Right ventricle myocardium inferior (tissue), 1 donor: ENCODE measurements around the gene AANAT. TPM values are rescaled to one million over a fixed set of nuclear protein-coding genes. Genes with fewer than 3 reads are reported as not detected.
"Not testable (repeated sequence)": the region's sequence is repeated elsewhere in the genome, so short reads cannot be mapped to it uniquely, and the experiment has no call there.

Experiments
- ATAC-seq: fragments of 200-7000 bp; cut with Tn5 transposase; one replicate; pipeline ENCODE4 v1.9.1; 2020; ENCODE audit warnings: mild to moderate bottlenecking, moderate library complexity
- DNase-seq: peaks from one replicate; pipeline ENCODE4 v3.0.0; 2021; ENCODE audit errors: missing footprints
- intact Hi-C: fragments of 100-400 bp; cut with DNase I; formaldehyde crosslinking; loops from one replicate; pipeline ENCODE4 v1.11.0; 2022
- total RNA-seq: library from RNA; stranded (reverse); fragmentation: NEBNext Ultra II Directional; extraction: Animal tissue kit (Norgen Biotek cat#: 25700); gene quantifications from one replicate; pipeline ENCODE4 v1.2.1, GENCODE V29; 2021
- donor health status: DM: no; HTN: yes; CAD: no; lungs with severe emphysema.

The AANAT gene
- total RNA-seq, 1 donor from 2014 or later, result not detected

- intact Hi-C loops, result no loop called here
- peak; percentile 91 for DNase-seq
- peak; percentile 75 for ATAC-seq
Observed at GRCh38 chr17:76497979-76498875, 30.8 kb downstream of the AANAT start.

DNA sequence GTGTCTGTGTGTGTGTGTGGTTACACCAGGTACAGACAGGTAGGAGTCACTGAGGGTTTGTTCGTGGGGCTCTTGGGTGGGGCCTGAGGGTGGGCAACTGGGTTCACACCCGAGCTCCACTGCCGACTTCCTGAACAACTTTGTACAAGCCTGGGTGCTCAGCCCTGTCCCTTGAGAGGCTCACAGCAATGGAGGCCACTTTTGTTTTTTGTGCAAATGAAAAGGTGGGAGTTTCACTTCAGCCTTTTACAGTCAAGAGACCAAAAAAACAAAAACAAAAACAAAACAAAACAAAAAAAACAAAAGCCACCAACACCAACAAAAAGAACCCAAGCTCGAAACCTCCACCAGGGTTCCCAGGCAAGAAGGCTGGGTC is 31.5 kb downstream of the AANAT start:
- DNase-seq, result no peak
- intact Hi-C loops, result no loop called here
- ATAC-seq, result no peak

DNA sequence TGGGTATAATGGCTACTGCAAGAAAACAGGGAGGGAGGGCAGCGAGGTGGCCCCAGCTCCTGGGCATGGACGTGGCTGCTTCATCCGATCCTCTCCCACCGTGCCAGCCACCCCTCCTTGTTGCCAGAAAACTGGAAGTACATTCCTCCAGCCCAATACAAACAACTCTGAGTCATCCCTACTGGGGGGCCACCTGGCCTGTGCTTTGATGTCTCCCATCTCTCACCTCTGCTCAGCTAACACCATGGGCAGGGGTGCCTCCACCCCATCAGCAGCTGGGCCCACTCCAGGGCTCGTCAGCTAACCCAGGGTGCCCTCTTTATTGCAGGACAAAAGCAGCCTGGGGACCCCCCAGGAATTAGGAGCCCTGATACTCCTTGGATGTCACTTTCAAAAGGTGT is 31.9 kb downstream of the AANAT start:
- intact Hi-C loops, result no loop called here
- ATAC-seq, result no peak
- no peak for DNase-seq

- ATAC-seq, result no peak
- no peak for DNase-seq
- intact Hi-C loops, result loop anchor here (5.0 kb wide), 1 partner anchor 93 kb away; no protein-coding TSS in a partner anchor
Observed at GRCh38 chr17:76500074-76500746, 32.8 kb downstream of the AANAT start.

DNA sequence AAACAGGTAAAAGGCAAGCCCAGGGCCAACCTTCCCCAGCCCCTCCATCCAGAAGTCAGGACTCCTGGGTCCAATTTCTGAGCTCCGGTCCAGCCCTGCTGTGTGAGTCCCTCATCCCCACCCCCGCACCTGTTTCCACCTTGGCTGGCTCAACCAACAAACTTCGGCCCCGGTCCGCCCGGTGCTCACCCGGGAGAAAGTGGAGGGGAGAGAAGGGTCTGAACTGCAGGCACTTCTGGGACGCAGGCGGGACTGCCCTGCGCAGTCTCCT is 33.3 kb downstream of the AANAT start:
- DNase-seq (no peak), ATAC-seq (no peak)
- intact Hi-C loops, result loop anchor here (5.0 kb wide), 1 partner anchor 93 kb away; no protein-coding TSS in a partner anchor

- intact Hi-C loops, result loop anchor here (5.0 kb wide), 1 partner anchor 94 kb away; no protein-coding TSS in a partner anchor
- ATAC-seq (peak; percentile 88), DNase-seq (peak; percentile 97)
Observed at GRCh38 chr17:76501018-76501826, 33.8 kb downstream of the AANAT start, which contains the start of gene RHBDF2. Gene RHBDF2 (minus strand): TSS chr17:76501423. CDS start chr17:76481524, 19,899 bp downstream.

DNA sequence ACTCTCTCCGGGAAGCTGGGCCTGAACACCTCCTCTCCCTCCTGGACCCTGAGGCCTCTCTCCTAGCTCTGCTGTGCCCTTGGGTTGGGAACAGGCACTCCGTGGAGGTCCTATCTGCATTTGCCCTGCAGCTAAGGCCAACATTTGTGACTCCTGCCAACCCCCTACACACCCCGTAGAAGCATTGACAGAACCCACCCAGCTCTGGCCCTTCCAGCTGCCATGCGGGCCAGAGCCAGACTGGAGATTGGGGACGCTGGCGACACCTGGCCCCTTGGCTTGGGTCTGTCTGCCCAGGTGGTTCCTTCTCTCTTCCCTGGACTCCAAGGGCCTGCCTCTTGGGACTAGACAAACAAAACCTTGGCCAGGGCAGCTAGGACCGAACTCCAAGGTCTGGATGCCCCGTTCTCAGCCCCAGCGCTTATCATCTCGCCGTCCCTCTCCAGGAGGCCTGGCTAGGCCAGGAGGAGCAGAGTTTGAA is 34.5 kb downstream of the AANAT start:
- no peak for ATAC-seq
- intact Hi-C loops, result loop anchor here (5.0 kb wide), 1 partner anchor 95 kb away; no protein-coding TSS in a partner anchor
- no peak for DNase-seq

- ATAC-seq (no peak), DNase-seq (no peak)
- intact Hi-C loops, result loop anchor here (5.0 kb wide), 1 partner anchor 95 kb away; no protein-coding TSS in a partner anchor
Observed at GRCh38 chr17:76502341-76503211, 35.2 kb downstream of the AANAT start.

GRCh38 chr17:76504117-76504516 is 36.7 kb downstream of the AANAT start:
- no peak for DNase-seq
- ATAC-seq, result no peak
- intact Hi-C loops, result loop anchor here (5.0 kb wide), 1 partner anchor 97 kb away; no protein-coding TSS in a partner anchor

GRCh38 chr17:76506408-76507345 is 39.3 kb downstream of the AANAT start:
- intact Hi-C loops, result loop anchor here (1.0 to 5.0 kb wide), 2 partner anchors 40 to 204 kb away; no protein-coding TSS in a partner anchor
- ATAC-seq (peak; percentile 76), DNase-seq (peak; percentile 93)

DNA sequence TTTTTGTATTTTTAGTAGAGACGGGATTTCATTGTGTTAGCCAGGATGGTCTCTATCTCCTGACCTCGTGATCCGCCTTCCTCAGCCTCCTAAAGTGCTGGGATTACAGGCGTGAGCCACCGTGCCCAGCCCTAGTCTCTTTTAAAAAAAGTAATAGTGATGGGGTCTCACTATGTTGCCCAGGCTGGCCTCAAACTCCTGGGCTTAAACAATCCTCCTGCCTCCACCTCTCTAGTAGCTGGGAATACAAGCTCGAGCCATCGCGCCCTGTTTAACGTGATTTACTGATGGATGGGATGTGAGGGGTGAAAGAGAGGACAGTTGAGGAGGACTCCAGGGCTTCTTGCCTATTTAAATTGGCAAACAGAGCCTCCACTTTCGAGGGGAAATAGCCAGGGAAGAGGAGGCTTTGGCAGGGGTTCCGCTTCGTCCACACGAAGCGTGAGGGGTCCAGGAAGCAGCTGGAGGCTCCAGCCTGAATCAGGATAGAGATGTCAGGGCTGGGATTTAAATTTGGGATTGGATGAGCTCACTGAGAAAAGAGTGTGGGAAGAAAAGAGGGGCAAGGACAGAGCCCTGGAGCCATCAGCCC is 41.2 kb downstream of the AANAT start:
- not testable (repeated sequence) for DNase-seq, ATAC-seq
- intact Hi-C loops, result loop anchor here (5.0 kb wide), 1 partner anchor 206 kb away; no protein-coding TSS in a partner anchor

- DNase-seq, result no peak
- ATAC-seq, result no peak
- intact Hi-C loops, result no loop called here
Observed at GRCh38 chr17:76510831-76511244, 43.4 kb downstream of the AANAT start.

- DNase-seq (no peak), ATAC-seq (no peak)
- intact Hi-C loops, result no loop called here
Observed at GRCh38 chr17:76511668-76512365, 44.4 kb downstream of the AANAT start.

GRCh38 chr17:76512366-76513305 is 45.2 kb downstream of the AANAT start:
- intact Hi-C loops, result no loop called here
- ATAC-seq, result no peak
- DNase-seq, result peak; percentile 46

DNA sequence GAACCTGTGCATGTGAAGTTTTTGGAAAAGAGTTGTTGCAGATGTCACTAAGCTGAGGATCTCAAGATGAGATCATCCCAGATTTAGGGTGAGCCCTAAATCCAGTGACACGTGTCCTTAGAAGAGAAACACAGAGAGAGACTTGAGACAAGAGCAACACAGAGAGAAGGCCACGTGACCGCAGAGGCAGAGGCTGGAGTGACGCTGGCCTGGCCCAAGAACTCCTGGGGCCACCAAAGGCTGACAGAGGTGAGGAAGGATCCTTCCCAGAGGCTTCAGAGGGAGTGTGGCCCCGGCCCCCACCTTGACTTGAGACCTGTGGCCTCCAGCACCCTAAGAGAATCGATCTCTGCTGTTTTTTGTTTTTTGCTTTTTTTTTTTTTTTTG is 45.9 kb downstream of the AANAT start:
- no peak for ATAC-seq
- intact Hi-C loops, result no loop called here

More for the DNA sequence above, 45.9 kb downstream of the AANAT start:
- peak; percentile 22 for DNase-seq
